ENCODE results near the gene PDE10A.

DNA sequence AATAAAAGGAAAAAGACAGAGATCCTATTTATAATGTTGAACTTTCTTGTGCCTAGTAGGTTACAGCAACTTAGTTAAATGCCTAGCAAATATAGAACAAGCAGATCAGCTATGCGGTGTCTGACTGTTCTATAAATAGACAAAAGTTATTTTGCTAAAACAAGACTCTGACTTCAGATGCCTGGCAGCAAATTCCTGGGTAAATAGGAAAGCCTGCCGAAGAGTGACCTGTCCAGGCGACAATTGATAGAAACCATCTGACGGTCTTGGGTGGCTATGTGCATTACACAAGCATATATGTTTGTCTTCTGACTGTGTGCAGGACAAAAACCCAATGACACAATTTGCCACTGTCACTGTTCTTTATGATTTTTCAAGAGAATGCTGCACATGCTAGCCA lies 38.0 kb upstream of the PDE10A start:
- TF ChIP-seq EZH2 (IDR thresholded peaks at IDR 0.05) (no peak), POLR2AphosphoS5 (IDR thresholded peaks at IDR 0.05; ENCODE audit: borderline replicate concordance, low read depth, low read length) (no peak)

All from SK-N-MC (cell line).